Measurements from ENCODE around the gene PDE6C.

The PDE6C gene

DNA sequence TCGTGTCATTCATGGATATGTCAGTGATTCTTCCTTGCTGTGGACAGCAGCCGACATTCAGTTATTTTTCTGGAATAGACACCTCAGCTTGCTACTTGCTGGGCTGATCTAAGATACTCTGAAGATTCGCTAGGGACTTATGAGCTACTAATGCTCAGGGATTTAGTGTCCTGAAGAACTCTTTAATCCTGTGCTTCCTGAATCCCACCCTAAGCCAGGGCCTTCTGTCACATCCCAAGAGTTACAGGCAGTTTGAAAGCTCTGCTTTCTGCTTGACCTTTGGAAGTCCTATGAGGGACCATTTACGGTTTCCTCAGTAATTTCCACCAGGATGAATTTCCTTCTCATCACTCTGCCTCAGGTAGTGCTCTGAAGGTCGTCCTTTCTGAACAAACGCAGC lies at the start of gene PDE6C:
TSS of gene PDE6C (plus strand) at position 227 of the 400 bp plus-strand sequence. CDS start 189 bp downstream, outside the sequence.
- DNase-seq (ENCODE audit: low spot score): no peak

DNA sequence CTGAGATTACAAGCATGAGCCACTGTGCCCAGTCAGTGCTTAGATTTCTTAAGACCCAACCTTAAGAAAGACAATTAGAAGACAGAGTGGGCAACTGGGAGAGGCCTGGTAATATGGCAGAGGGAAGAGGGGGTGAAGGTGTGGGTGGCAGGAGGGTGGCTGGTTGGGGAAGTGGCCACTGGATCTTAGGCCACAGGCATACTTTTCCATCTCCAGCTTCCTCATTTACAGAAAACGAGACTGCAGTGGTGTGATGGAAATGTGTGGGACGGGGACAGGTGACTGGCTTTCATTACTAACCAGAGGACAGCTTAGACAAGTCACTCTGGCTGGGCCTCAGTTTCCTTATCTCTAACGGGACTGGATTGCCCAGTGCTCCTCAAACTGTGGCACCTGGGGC lies 46.9 kb upstream of the PDE6C start:
- DNase-seq (ENCODE audit: low spot score): no peak

DNA sequence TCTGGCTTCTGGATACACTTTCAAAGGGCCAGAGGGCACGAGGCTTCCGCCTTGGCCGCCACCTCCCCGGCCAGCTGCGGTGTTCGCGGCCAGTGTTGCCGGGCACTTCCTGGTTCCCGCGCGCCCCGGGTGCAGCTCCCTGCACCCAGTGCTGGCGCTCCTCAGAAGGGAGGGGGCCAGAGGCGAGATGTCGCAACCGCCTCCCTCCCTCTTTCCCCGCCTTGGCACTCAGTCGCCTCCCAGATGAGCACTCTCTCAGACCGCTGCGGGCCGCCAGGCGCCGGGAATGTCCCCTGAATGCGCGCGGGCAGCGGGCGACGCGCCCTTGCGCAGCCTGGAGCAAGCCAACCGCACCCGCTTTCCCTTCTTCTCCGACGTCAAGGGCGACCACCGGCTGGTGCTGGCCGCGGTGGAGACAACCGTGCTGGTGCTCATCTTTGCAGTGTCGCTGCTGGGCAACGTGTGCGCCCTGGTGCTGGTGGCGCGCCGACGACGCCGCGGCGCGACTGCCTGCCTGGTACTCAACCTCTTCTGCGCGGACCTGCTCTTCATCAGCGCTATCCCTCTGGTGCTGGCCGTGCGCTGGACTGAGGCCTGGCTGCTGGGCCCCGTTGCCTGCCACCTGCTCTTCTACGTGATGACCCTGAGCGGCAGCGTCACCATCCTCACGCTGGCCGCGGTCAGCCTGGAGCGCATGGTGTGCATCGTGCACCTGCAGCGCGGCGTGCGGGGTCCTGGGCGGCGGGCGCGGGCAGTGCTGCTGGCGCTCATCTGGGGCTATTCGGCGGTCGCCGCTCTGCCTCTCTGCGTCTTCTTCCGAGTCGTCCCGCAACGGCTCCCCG lies 45.7 kb upstream of the PDE6C start, which contains the start of gene FFAR4:
TSS of gene FFAR4 (plus strand) at position 231 of the 842 bp plus-strand sequence. CDS start at position 287, 56 bp downstream.
- DNase-seq (ENCODE audit: low spot score): no peak

DNA sequence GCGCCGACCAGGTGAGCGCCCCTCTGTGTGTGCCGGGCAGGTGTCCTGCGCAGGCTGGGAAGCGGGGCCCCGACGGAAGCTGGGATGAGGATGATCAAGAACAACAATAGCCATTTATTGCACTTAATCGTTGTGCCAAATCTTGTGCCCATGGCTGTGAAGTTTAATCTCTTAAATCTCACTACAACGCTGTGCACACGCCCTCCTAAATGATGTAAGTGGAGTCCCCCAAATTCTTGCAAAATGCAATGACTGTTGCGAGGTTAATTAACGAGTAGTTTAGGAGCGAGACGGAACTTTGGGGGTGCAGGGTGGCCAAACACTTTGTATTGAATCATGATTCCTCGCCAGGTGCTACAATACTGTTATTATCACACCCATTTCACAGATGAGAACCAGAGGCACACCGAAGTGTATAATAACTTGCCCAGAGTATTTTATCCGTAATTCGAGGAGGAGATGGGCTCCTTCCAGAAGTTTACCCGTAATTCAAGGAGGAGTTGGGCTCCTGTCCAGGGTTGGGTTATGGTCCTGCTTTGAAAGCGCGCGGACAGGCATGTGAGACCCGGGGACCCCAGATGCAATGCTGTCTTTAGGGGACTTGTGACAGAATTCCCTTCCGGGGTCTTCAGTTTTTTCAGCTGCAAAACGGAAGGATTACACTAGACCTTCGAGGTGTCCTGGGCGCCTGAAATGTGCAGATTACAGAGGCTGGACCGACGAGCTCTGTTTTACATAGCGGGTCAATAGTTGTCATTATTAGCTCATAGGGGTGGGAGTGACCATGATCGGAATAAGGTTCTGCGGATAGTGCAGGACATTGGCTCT lies 44.8 kb upstream of the PDE6C start:
- DNase-seq (ENCODE audit: low spot score): no peak

DNA sequence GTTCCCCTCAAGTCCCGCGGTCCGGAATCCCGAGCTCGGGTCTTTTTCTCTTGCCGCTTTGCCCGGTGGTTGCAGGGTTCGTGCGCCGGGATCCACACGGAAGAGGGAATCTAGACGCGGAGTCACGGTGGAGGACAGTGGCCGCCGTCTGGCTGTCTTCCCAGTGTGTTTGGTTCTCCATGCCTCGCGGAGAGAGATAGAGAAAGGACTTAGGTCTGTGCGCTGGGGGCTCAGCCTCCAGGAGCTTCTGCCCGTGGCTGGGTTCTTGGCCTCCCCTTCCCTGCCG lies 44.3 kb upstream of the PDE6C start:
- DNase-seq (ENCODE audit: low spot score): no peak

DNA sequence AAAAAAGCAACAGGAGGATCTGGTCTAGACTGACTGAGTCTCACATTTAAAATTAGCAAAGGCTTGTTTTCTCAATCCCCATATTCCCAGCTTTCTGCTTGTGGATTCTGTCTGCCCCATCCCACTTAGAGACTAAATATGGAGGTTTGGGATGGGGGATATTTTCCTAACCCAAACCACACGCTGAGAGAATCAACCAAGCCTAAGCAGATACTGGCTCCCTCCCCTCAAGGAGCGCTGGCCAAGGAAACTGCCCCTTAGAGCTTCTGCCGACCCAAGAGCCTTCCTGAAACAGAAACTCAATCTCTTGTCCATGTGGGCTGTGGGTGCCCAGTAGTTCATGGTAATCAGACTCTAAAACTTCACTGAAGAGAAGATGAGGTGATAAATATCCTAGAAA lies 42.0 kb upstream of the PDE6C start:
- DNase-seq (ENCODE audit: low spot score): no peak

DNA sequence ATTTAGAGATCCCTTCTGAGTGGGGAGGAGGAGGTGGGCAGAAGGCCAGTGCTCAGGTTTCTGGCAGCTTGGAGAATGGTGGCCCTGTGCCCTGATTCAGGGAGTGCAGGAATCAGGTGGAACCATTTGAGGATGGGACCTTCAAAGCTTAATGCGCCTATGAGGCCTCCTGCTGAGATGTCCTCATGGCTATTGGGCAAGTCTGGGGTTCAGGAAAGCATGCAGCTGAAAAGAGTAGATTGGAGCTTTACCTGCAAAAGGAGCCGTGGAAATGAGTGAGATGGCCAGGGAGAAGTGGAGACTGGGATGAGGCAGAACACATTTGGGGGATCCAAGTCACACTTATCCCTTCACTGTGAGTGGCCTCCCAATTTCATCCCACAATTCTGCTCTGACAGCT lies 39.7 kb upstream of the PDE6C start:
- no peak for DNase-seq (ENCODE audit: low spot score)

DNA sequence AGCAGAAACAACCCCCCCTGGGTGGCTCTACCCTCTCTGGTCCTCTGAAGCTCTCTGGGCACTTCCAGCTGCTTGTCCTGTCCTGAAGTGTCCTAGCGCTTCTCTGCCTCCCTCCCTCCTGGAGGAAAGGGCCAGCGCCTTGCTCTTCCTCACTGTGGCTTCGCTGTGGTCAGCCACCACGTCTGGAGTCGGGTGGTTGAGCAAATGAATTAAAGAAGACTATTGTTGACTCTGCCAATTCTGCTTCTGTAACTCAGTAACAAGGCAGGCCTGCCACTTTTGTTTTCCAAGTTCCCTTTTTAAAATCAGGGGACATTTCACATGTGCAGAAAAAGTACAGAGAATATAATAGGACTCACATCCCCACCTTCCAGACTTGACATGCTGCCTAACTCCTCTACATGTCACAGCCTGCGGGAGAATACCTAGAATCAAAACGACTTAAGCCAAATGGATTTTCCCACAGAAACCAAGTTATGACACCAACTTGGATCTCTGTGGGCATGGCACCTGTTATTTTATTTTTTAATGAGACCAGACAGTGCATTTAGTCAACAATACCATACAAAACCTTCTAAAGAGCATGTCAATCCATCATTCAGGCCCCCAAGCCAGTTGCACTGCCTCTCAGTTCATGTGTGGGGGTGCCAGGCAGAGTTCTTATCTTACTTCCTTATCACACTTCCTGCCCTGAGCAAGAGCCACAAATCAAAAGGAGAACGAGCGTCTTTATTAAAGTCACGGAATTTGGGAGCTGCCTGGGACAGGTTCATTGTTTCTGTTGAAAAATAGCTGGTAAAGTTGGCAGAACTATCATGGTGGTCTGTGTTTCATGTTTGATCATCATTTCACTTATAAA lies 39.1 kb upstream of the PDE6C start:
- DNase-seq (ENCODE audit: low spot score): no peak

DNA sequence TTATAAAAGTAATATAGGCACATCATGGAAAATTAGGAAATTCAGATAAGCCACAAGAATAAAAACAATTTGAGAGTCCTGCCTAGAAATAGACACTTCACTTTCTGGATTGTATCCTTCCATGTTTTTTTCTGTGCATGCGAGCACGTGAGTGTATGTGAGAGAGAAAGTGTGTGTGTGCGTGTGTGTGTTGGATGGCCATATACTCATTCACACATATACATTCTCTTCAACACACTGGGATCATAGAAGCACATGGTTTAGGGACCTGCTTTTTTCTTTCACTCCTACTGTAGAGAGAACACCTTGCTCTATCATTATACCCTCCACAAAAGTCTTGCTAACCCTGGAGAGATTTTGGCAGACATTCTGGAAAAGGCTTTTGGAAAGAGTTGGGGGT lies 38.4 kb upstream of the PDE6C start:
- no peak for DNase-seq (ENCODE audit: low spot score)

DNA sequence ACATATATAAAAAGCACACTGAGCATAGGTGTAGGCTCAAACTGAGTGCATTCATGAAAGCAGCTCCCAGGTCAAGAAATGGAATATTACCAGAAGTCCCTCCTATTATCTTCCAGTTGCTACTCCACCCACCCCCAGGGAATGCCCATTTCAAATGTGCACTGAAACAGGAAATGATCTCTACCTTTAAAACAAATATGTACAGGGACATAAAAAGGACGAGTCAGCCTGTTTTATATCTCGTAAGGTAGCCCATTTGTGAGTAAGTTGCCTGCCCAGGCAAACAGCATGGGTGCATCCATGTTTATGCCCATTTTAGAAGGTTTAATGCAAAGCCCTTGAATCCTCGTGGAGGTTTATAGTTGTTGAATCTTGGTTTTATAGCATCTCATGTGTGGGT lies 35.4 kb upstream of the PDE6C start:
- DNase-seq (ENCODE audit: low spot score): no peak

DNA sequence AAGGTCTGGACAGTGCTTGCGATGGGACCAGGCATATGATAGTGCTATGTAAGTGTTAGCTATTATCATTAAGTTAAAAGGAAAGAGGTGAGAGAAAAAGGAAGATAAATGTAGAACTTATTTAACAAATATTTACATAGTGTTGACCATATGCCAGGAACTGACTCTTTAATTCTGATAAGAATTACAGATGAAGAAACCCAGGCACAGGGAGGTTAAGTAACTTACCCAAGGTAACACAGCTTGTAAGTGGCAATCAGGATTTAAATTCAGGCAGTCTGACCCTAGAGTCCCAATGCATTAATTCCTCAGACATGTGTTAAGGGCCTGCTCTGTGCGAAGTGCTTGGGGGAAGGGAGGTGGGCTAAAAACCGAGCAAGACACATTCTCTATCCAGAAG lies 34.8 kb upstream of the PDE6C start:
- DNase-seq (ENCODE audit: low spot score): no peak

DNA sequence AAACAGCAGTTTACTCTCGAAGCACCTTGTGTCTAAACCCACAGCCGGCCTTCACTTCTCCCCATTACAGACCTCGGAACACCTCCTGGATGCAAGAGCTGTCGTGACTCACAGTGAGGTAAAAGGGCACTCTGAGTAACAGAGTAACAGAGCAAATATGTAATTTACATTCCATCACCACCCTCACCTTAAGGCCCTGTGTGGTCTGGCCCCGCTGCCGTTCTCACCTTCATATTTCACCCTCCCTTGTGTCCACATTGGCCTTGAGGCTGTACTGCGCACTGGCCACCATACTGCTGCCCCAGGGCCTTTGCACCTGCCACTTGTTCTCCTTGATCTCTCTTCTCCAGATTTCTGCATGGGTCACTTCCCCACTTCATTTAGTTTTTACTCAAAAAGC lies 33.2 kb upstream of the PDE6C start:
- DNase-seq (ENCODE audit: low spot score): peak; percentile 45

DNA sequence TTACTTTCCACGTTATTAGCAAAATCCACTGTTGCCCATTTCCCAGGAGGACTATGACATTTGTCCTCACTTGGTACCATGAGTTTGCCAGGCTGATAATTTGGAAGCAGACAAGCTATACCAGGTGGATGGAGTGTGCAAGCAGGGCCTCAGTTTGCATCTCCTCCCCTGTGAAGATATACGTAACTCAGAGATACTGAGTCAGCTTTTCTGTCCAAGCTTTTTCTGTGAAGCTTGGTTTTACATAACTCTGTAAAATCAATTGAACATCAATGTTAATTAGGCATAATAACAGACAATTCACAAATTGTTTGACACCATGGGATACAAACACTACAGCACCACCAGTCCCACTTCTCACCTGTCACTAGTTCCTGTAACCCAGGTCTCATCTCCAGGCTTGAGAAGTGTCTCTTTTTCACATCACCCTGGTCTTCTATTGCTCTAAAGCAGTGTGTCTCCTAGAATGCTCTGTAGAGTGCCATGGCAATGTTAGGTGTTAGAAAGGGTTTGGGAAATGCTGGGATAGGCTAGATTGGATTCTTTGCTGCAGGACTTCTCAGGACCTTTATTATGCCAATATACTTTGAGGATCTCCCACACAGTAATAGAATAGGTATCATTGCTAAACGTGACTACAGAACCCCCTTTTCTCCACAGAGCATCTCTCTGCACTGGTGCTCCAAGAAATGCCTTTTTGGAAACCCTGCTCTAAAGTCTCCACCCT lies 32.2 kb upstream of the PDE6C start:
- no peak for DNase-seq (ENCODE audit: low spot score)

DNA sequence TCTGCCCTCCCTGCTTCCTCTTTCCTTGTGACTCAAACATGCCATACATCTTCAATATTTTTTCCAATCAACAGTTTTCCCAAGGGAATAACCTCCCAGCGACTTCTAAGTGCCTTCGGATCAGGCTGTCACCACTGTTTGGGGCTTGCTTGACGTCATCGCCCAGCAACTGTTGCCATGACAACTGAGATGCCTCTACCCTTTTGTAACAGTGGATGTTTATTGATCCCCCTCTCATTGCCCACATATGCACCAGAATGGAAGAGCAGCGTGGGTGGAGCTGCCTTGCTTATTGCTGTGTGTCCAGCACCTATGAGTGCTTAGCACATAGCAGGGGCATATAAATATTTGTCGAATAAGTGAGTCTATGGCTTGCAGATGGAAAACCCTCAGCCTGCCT lies 31.5 kb upstream of the PDE6C start:
- DNase-seq (ENCODE audit: low spot score): no peak

DNA sequence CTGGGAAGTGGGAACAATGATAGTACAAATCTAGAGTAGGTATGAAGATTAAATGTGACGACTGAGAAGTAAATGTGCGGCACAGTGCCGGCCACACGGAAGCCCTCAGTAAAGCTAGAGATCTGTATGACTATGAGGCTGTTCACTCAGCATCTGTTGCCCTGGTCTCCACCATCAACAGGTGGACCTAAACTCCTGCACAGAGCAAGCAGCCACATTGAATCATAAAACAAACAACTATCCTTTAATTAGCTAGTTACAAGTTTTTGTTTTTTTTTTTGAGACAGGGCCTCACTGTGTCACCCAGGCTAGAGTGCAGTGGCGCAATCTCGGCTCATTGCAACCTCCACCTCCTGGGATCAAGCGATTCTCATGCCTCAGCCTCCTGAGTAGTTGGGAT lies 27.9 kb upstream of the PDE6C start:
- DNase-seq (ENCODE audit: low spot score): no peak

DNA sequence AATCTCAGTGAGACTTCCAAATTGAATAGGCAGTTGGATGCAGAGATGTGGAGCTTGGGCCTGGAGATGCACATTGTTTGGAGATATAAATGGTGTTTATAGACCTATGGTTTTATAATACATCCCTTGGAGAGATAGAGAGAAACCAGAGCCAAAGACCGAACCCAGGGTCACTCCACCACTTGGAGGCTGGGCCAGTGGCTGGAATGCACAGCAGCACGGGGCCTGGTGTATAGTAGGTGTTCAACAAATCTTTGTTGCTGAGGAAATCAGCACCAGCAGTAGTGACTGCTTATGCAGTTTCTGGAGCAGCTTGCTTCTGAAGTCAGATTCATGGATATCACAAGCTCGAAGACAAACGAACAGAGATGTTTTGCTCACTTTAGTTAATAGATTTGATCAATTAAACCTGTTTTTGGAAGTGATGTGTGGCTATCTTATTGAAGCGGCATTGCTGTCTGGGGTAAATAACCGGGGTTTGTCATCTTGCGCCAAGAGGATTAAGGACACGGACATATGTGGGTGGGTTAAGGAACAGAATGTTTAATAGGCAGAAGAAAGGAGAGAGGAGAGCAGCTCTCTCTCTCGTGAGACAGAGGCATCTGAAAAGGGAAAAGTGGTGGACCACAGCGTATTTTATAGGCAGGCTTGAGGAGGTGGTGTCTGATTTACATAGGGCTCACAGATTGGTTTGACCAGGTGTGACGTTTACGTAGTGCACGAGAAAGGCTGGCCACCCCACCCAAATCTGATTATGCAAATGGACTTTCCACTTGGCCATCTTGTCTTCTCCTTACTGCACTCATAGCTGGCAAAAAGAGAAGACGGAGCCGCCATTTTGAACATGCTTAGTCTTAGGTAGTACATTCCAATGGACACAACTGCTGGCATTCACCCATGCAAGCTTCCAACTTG lies 22.4 kb upstream of the PDE6C start:
- DNase-seq (ENCODE audit: low spot score): no peak

DNA sequence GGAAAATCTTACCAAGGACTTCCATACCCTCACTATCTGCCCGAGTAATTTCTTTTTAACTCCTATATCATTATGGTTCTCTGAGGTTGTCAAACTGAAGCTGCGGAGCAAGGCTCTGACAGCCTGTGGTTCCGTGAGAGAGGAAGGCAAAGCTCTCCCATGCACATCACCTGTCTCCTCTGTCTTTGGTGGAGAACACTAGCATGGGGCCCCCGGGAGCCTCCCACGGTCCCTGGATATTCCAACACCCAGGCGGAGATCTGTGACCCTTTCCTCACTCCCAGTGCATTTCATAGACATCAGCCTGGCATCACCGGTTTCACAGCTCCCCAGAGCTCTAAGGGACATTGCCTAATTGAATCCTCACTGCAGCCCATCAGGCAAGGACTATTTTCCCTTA lies 21.7 kb upstream of the PDE6C start:
- DNase-seq (ENCODE audit: low spot score): no peak

DNA sequence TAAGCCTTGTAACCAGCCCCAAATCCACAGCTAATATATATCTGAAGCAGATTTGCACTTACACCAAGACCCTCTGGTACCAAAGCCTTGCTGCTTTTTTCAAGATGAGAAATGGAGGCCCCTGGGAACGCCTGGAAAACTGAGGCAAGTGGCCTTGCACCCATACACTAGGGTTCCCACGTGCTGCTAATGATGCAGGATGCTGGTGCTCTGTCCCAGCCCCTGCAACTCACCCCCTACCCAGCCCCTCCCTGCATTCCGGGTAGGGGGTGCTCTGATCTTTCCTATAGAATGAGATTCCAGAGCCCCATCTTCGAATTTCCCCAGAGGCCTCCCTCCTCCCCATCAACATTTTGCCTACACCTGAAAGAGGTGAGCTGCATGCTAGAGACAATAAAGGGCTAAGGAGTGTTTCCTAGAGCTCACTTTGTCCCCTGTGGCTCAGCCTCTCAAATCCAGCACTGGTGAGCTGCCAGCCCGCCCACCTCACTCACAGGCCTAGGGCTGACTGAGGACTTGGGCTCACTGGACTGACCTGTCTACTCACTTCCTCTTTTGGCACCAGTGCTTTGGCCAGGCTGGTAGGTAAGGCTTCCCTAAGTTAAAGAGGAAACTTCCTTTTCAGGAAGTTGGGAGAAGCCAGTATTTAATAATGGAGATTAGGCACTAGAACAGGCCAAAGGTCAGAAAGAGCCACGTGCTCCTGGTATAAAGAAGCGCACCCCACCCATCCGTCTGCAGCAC lies 21.1 kb upstream of the PDE6C start:
- no peak for DNase-seq (ENCODE audit: low spot score)

DNA sequence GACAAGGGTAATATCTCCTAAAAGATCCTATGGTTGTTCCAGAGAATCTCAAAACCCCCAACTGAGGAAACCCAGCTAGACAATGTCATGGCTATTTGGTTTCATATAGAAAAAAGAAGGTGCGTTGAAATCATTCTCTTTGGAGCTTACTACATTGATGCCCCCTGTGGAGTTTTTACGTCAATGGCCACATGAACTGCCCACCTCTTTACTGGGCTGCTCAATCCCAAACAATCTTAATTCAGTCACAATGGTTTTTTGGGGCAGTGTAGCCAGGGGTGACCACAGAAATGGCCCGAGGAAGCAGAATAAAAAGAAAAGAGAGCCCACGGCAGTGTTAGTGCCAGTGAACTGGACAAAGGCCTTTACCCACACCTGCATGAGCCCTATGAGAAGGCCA lies 19.1 kb upstream of the PDE6C start:
- DNase-seq (ENCODE audit: low spot score): no peak

DNA sequence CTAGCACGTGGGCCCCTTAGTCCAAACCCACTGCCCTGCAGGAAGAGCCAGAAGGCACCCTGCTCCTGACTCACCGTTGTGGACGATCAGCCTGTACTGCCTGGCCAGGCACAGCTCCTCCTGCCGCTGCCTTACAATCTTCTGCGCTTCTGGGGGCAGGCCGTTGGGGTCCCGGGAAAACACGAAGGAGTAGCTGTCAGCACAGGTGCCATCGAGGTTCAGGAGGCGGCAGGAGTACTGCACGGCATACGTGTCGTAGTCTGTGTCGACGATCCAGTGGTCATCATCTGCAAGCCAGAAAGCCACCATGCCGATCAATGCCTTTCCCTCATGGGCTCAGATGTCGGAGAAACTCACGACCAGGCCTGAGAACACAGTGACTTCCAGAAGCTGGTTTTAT lies 18.6 kb upstream of the PDE6C start:
- no peak for DNase-seq (ENCODE audit: low spot score)

Measured in HuH-7 (cell line).